HG03066 (cell line): ENCODE measurements around the gene RAB9A.

Experiments used
- ATAC-seq: cut with Tn5 transposase; IDR thresholded peaks from one replicate; pipeline ENCODE4 v1.9.1; 2021; ENCODE audit warnings: low read depth; ENCODE audit not compliant: unreplicated experiment

Gene RAB9A

GRCh38 chrX:13741695-13742094 lies 52.8 kb downstream of the RAB9A start:
- ATAC-seq, result no peak

GRCh38 chrX:13742397-13743176 lies 53.7 kb downstream of the RAB9A start:
- ATAC-seq, result peak; percentile 91

- ATAC-seq, result no peak
These were observed 58.9 kb downstream of the RAB9A start for GRCh38 chrX:13747836-13748235.

- ATAC-seq, result no peak
These were observed 59.6 kb downstream of the RAB9A start for GRCh38 chrX:13748486-13748885.

GRCh38 chrX:13750204-13750603 lies 61.3 kb downstream of the RAB9A start:
- no peak for ATAC-seq

- ATAC-seq, result peak; percentile 54
These were observed 61.9 kb downstream of the RAB9A start for GRCh38 chrX:13750812-13751211.

GRCh38 chrX:13752141-13752540 lies 63.2 kb downstream of the RAB9A start:
- no peak for ATAC-seq

- ATAC-seq, result peak; percentile 63
These were observed 63.7 kb downstream of the RAB9A start for GRCh38 chrX:13752646-13753045.

GRCh38 chrX:13754765-13755164 lies 65.8 kb downstream of the RAB9A start:
- ATAC-seq, result no peak

- ATAC-seq, result no peak
These were observed 66.3 kb downstream of the RAB9A start for GRCh38 chrX:13755254-13755653.

- ATAC-seq, result no peak
These were observed 67.5 kb downstream of the RAB9A start for GRCh38 chrX:13756381-13756780.

- ATAC-seq, result peak; percentile 69
These were observed 70.3 kb downstream of the RAB9A start for GRCh38 chrX:13759152-13759718.
